Lower leg skin (tissue), 4 donors: ENCODE results near the gene RING1. TPM values are rescaled to one million over a fixed set of nuclear protein-coding genes. Genes with fewer than 3 reads are reported as not detected.

ENCODE experiments used
- DNase-seq, 2 donors: peaks; one replicate each; pipeline ENCODE4 v3.0.0-alpha.2; 2019; ENCODE audit warnings: low spot score in 2 of 2
- H3K4me3 ChIP-seq: fragments of 200-600 bp; sonication (generic); 2 replicates; pipeline ENCODE4 v1.5.1; 2017; ENCODE audit warnings: mild to moderate bottlenecking, low read depth; ENCODE audit not compliant: poor library complexity, severe bottlenecking
- POLR2A ChIP-seq, 2 donors: fragments of 450-650 bp; IDR thresholded peaks; one replicate each; pipeline ENCODE4 v1.6.1; 2016 to 2017; ENCODE audit warnings: antibody characterized with exemption in 2 of 2, mild to moderate bottlenecking in 1 of 2, moderate library complexity in 1 of 2
- WGBS, 2 donors: methylation state at CpG; one replicate each; pipeline ENCODE4 v1.1.5; 2018; 5-methylcytosine and 5-hydroxymethylcytosine counted together
- intact Hi-C: fragments of 100-400 bp; cut with DNase I; formaldehyde crosslinking; loops from one replicate; pipeline ENCODE4 v1.15.0; 2023; ENCODE audit warnings: low total_unique reads
- total RNA-seq, 4 donors: library from RNA; depleted of rRNA; stranded (reverse); fragments of >200 nt; gene quantifications; one replicate each; pipeline ENCODE4 v1.1.0, GENCODE V29; 2016
- TF ChIP-seq, protein P1 (sequence below), 3 donors: fragments of 450-650 bp; IDR thresholded peaks; one replicate each; pipeline ENCODE4 v1.5.1; 2016; ENCODE audit warnings: antibody characterized with exemption in 3 of 3, mild to moderate bottlenecking in 3 of 3, moderate library complexity in 2 of 3

The RING1 gene
- total RNA-seq, 4 donors from 2014 or later: 10.0 to 22.1 (median 13.7) TPM

DNA sequence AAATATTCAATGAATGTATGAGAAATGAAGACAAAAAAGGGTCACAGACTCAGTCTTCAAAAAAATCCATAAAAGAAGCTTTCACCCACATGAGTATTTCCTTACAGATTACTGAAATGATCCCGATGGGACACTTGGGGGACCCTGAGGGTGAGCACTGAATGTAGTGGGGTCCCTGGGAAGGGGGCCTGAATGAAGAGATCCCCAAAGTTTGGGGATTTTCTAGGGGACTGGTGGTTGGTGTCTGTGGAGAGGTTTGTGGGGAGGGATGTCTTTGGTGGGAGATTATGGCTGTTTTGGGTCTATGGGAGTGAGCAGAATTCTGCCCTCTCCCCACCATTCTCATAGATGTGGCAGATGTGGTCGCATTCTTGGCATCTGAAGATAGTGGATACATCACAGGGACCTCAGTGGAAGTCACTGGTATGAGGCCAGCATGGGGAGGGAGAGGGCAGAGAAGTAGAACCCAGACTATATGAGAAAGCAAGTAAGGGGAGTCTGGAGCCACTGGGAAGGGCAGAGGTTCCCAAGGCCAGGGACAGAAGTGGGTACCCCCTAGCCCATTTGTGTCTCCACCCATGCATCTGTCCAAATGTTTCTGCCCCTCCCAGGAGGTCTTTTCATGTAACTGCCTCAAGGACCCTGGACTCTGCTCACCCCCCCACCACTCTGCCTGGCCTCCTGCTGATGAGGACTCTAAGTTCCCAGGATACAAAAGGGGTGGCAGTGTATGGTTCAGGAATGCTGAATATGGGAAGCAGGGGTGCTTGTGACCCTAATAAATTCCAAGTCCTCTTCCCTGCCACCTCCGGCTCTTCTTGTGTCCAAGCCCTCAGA is 2.1 kb upstream of the RING1 start:
- intact Hi-C loops: no loop called here
- no peak overlapping the region for H3K4me3 ChIP-seq
- WGBS, 2 donors: 78 to 79% methylated on average over 3 of the region's 3 CpGs

DNA sequence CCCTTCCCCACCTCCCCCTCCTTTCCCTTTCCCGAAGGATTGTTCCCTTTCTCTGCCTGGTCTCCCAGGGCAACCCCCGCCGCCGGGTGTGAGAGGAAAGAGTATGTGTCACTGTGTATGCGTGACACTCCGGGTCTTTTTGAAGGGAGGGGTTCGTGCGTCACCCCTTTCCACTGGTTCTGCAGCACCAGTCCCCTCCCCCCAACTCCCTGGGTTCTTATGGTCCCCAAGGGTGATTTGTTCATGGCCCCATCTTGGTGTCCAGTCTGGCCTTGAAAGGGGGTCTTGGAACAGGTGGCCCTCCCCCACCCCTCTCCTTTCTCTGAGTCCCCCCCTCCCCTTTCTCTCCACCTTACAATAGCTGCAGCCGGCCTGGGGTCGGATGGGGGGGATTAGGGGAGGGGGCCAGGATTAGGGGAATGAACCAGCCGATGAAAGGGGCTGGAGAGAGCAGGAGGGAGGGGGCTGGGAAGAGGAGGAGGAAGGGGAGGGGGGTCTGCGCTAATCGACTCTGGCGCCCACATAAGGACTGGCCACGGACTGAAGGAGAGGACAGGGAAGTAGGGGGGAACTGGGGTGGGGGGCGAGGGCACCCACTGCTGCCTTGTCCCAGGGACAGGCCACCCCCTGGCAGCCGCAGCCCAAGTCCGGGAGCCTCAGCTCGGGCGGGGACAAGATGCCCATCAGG is 1.3 kb upstream of the RING1 start:
- no peak for TF ChIP-seq POLR2A (IDR thresholded peaks at IDR 0.05)
- TF ChIP-seq, protein P1, sequence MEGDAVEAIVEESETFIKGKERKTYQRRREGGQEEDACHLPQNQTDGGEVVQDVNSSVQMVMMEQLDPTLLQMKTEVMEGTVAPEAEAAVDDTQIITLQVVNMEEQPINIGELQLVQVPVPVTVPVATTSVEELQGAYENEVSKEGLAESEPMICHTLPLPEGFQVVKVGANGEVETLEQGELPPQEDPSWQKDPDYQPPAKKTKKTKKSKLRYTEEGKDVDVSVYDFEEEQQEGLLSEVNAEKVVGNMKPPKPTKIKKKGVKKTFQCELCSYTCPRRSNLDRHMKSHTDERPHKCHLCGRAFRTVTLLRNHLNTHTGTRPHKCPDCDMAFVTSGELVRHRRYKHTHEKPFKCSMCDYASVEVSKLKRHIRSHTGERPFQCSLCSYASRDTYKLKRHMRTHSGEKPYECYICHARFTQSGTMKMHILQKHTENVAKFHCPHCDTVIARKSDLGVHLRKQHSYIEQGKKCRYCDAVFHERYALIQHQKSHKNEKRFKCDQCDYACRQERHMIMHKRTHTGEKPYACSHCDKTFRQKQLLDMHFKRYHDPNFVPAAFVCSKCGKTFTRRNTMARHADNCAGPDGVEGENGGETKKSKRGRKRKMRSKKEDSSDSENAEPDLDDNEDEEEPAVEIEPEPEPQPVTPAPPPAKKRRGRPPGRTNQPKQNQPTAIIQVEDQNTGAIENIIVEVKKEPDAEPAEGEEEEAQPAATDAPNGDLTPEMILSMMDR (IDR thresholded peaks at IDR 0.05): no peak
- H3K4me3 ChIP-seq: no peak overlapping the region
- intact Hi-C loops: no loop called here
- WGBS, 2 donors: 16 to 21% methylated on average over 19 to 20 of the region's 20 CpGs
- DNase-seq: peak in 1 of 2 donors; percentile 87

More for the DNA sequence above, 2.1 kb upstream of the RING1 start:
- peak in 1 of 2 donors; percentile 72 for DNase-seq
- TF ChIP-seq POLR2A (IDR thresholded peaks at IDR 0.05): no peak
- TF ChIP-seq, protein P1 (IDR thresholded peaks at IDR 0.05): no peak

DNA sequence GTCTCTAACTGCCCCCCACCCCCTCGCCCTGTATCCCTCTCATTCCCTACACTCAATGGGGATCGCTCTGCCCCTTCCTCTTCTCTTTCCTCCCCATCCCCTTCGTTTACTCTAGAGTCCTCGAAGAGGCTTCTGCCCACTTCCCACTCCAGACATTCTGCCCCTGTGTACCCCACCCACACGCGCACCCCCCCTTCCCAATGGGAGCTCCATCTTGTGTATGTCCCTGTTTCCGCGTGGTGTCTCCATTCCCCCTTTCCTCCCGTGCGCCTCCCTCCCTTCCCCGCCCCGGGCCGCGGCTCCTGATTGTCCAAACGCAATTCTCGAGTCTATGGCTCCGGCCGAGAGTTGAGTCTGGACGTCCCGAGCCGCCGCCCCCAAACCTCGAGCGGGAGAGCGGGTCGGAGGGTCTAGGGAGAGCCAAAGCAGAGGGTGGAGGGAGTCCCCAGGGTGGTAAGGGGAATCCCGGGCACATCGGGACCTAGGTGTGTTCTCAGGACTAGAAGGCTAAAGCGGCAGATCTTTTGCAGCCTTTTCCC is 679 bp upstream of the RING1 start:
- 1 to 2% methylated on average over 29 of the region's 29 CpGs for WGBS, 2 donors
- intact Hi-C loops: no loop called here
- DNase-seq: peak in 1 of 2 donors; percentile 94
- peak overlapping the region; percentile 84 for H3K4me3 ChIP-seq
- TF ChIP-seq POLR2A (IDR thresholded peaks at IDR 0.05): no peak
- TF ChIP-seq, protein P1 (IDR thresholded peaks at IDR 0.05): no peak

DNA sequence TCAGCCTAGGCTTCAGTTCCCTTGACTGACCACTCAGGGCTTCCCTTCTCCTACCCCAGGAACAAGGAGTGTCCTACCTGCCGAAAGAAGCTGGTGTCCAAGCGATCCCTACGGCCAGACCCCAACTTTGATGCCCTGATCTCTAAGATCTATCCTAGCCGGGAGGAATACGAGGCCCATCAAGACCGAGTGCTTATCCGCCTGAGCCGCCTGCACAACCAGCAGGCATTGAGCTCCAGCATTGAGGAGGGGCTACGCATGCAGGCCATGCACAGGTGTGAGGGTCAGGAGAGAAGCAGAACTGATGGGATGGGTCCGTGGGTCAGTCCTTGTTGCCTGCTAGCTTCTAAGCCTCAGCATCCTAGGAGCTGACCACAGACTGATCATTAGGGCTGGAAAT is 1.6 kb downstream of the RING1 start:
- no peak overlapping the region for H3K4me3 ChIP-seq
- 89 to 95% methylated on average over 10 of the region's 10 CpGs for WGBS, 2 donors
- TF ChIP-seq, protein P1 (IDR thresholded peaks at IDR 0.05): no peak
- TF ChIP-seq POLR2A (IDR thresholded peaks at IDR 0.05): no peak
- intact Hi-C loops: no loop called here
- peak in 1 of 2 donors; percentile 76 for DNase-seq

DNA sequence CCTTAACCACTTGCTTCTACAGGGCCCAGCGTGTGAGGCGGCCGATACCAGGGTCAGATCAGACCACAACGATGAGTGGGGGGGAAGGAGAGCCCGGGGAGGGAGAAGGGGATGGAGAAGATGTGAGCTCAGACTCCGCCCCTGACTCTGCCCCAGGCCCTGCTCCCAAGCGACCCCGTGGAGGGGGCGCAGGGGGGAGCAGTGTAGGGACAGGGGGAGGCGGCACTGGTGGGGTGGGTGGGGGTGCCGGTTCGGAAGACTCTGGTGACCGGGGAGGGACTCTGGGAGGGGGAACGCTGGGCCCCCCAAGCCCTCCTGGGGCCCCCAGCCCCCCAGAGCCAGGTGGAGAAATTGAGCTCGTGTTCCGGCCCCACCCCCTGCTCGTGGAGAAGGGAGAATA is 2.8 kb downstream of the RING1 start:
- WGBS, 2 donors: 82 to 85% methylated on average over 17 of the region's 17 CpGs
- peak in 1 of 2 donors; percentile 66 for DNase-seq
- TF ChIP-seq, protein P1 (IDR thresholded peaks at IDR 0.05): no peak
- no peak for TF ChIP-seq POLR2A (IDR thresholded peaks at IDR 0.05)
- no peak overlapping the region for H3K4me3 ChIP-seq
- intact Hi-C loops: no loop called here
